Lung (tissue), 12 donors: ENCODE measurements around the gene SLC6A20. TPM values are rescaled to one million over a fixed set of nuclear protein-coding genes. Genes with fewer than 3 reads are reported as not detected.

Source experiments
- ATAC-seq: fragments of 200-7000 bp; cut with Tn5 transposase; one replicate; pipeline ENCODE4 v1.9.1; 2020; ENCODE audit warnings: moderate number of reproducible peaks; ENCODE audit not compliant: insufficient read depth, low FRiP score
- DNase-seq, 3 donors: peaks; one replicate each; pipeline ENCODE4 v3.0.0-alpha.2; 2013 to 2017
- H3K27ac ChIP-seq, 2 donors: one replicate each; pipeline ENCODE4 v1.5.1; 2013; ENCODE audit warnings: mild to moderate bottlenecking in 2 of 2, moderate library complexity in 2 of 2, control low read depth in 1 of 2, inconsistent platforms in 1 of 2, low read depth in 1 of 2, low read length in 1 of 2
- H3K27me3 ChIP-seq, 3 donors: one replicate each; pipeline ENCODE4 v1.5.1; 2013; ENCODE audit warnings: low read length in 2 of 3; ENCODE audit not compliant: control insufficient read depth in 3 of 3, insufficient read depth in 3 of 3
- H3K36me3 ChIP-seq, 4 donors: one replicate each; pipeline ENCODE4 v1.5.1; 2013; ENCODE audit warnings: low read length in 4 of 4, mild to moderate bottlenecking in 1 of 4, moderate library complexity in 1 of 4; ENCODE audit not compliant: control insufficient read depth in 4 of 4, insufficient read depth in 4 of 4
- H3K4me1 ChIP-seq, 5 donors: one replicate each; pipeline ENCODE4 v1.5.1; 2013; ENCODE audit warnings: low read length in 5 of 5, mild to moderate bottlenecking in 2 of 5, moderate library complexity in 1 of 5; ENCODE audit not compliant: control insufficient read depth in 5 of 5, insufficient read depth in 5 of 5
- H3K4me3 ChIP-seq: one replicate; pipeline ENCODE4 v1.5.1; 2013; ENCODE audit warnings: mild to moderate bottlenecking, control low read depth, moderate library complexity
- H3K9ac ChIP-seq, 2 donors: one replicate each; pipeline ENCODE4 v1.5.1; 2013; ENCODE audit warnings: low read length in 2 of 2, control low read depth in 1 of 2; ENCODE audit not compliant: insufficient read depth in 1 of 2
- H3K9me3 ChIP-seq, 4 donors: one replicate each; pipeline ENCODE4 v1.5.1; 2013; ENCODE audit warnings: low read length in 3 of 4, mild to moderate bottlenecking in 1 of 4, moderate library complexity in 1 of 4; ENCODE audit not compliant: control insufficient read depth in 4 of 4, insufficient read depth in 3 of 4
- CTCF ChIP-seq: IDR thresholded peaks from 2 replicates; pipeline ENCODE4 v1.5.1; 2012; ENCODE audit warnings: mild to moderate bottlenecking; ENCODE audit errors: control extremely low read depth, extremely low read depth
- WGBS, 2 donors: extraction: QIAGEN DNeasy Blood & Tissue Kit; methylation state at CpG; one replicate each; pipeline ENCODE4 v1.1.7; 2013; 5-methylcytosine and 5-hydroxymethylcytosine counted together
- polyA plus RNA-seq, 2 donors: library from polyadenylated mRNA; stranded (reverse); fragments of 200-250 nt; gene quantifications; one replicate each; pipeline ENCODE4 v1.2.1, GENCODE V29; 2013
- total RNA-seq, 2 donors: library from RNA; depleted of rRNA in 1 of 2; stranded (reverse); fragments of >200 nt in 1 of 2; gene quantifications; one replicate each; pipeline ENCODE4 v1.2.1, GENCODE V29; 2014 to 2021
- donor health status: control.
- donor health status: control.
- donor health status: Bipolar disorder and iron deficiency.
- donor health status: healthy.
- donor health status: DM: yes; HTN: yes; CAD: no.

Gene SLC6A20
- total and polyA plus RNA-seq, 4 donors: 0.28 to 10.2 (median 1.8) TPM

DNA sequence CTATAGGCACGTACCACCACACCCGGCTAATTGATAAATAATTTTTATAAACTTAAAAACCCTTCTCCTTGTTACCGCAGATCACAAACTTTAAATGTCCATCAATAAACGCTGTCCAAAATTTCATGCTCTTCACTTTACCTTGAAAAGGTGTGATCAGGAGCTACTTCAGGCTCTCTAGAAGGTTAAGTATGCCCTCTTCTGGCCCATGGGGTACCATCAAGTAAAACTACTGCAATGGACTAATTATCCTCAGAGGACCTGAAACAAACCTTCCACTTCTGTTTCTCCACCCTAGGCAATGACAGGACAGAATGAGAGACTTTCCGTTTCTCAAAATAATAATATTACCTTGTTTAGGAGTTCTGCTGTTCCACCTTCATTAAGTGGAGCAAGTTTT, 36.4 kb upstream of the SLC6A20 start:
- no peaks in the 10 kb centered on the region for H3K9me3 ChIP-seq
- H3K9ac ChIP-seq: no peak overlapping the region
- TF ChIP-seq CTCF: no peak
- H3K4me1 ChIP-seq: no peaks in the 10 kb centered on the region
- H3K36me3 ChIP-seq: peaks cover 11 to 50% (median 17%) of the 10 kb centered on the region in 4 donors
- ATAC-seq: no peak
- peak in 1 of 3 donors; percentile 27 for DNase-seq
- no peak overlapping the region for H3K4me3 ChIP-seq
- 92 to 97% methylated on average over 5 of the region's 5 CpGs for WGBS, 2 donors
- no peaks in the 10 kb centered on the region for H3K27me3 ChIP-seq
- no peak overlapping the region for H3K27ac ChIP-seq

DNA sequence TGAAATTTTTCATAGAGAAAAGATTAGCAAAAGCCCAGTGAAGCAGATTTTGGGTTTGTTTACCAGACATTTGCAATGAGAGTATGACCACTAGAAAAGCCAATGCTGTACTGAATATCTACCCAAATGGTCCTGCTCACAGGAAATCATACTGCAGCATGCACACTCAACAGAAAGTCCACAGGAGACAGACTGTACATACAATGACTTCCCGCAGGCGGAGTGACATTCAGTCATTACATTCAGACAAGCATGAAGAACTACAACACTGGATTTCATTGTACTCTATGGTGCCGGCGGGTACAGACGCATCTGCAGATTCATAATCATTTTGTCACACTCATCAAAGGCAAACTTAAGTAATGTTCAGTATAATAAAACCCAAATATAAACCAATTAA, 33.8 kb upstream of the SLC6A20 start:
- H3K9ac ChIP-seq: no peak overlapping the region
- H3K27me3 ChIP-seq: no peaks in the 10 kb centered on the region
- H3K27ac ChIP-seq: no peak overlapping the region
- ATAC-seq: no peak
- no peaks in the 10 kb centered on the region for H3K9me3 ChIP-seq
- WGBS, 2 donors: 84 to 85% methylated on average over 5 of the region's 5 CpGs
- TF ChIP-seq CTCF: no peak
- no peak overlapping the region for H3K4me3 ChIP-seq
- no peak for DNase-seq
- H3K36me3 ChIP-seq: peaks cover 15 to 43% (median 16%) of the 10 kb centered on the region in 4 donors
- no peaks in the 10 kb centered on the region for H3K4me1 ChIP-seq

GRCh38 chr3:45826908-45827307, 30.6 kb upstream of the SLC6A20 start:
- Histone ChIP-seq H3K9me3 (no peaks in the 10 kb centered on the region), H3K9ac (no peak overlapping the region), H3K27ac (no peak overlapping the region), H3K4me1 (no peaks in the 10 kb centered on the region), H3K36me3 (peaks cover 13 to 31% (median 13%) of the 10 kb centered on the region in 4 donors), H3K27me3 (no peaks in the 10 kb centered on the region), H3K4me3 (no peak overlapping the region)
- WGBS, 2 donors: 80 to 87% methylated on average over 3 of the region's 3 CpGs
- no peak for ATAC-seq
- no peak for DNase-seq
- no peak for TF ChIP-seq CTCF

- no peak overlapping the region for H3K4me3 ChIP-seq
- peaks cover 11 to 26% (median 14%) of the 10 kb centered on the region in 4 donors for H3K36me3 ChIP-seq
- no peaks in the 10 kb centered on the region for H3K4me1 ChIP-seq
- no peak overlapping the region for H3K27ac ChIP-seq
- no peaks in the 10 kb centered on the region for H3K27me3 ChIP-seq
- TF ChIP-seq CTCF: no peak
- 72 to 89% methylated on average over 2 of the region's 2 CpGs for WGBS, 2 donors
- no peaks in the 10 kb centered on the region for H3K9me3 ChIP-seq
- no peak overlapping the region for H3K9ac ChIP-seq
- ATAC-seq (no peak), DNase-seq (no peak)
Observed at GRCh38 chr3:45826321-45826720, 30.0 kb upstream of the SLC6A20 start.
